ENCODE data around the gene STK24. TPM values are rescaled to one million over a fixed set of nuclear protein-coding genes. Genes with fewer than 3 reads are reported as not detected.

Gene STK24
- total RNA-seq, 6 donors from 2014 or later = 51.3 to 89.8 (median 78.6) TPM

DNA sequence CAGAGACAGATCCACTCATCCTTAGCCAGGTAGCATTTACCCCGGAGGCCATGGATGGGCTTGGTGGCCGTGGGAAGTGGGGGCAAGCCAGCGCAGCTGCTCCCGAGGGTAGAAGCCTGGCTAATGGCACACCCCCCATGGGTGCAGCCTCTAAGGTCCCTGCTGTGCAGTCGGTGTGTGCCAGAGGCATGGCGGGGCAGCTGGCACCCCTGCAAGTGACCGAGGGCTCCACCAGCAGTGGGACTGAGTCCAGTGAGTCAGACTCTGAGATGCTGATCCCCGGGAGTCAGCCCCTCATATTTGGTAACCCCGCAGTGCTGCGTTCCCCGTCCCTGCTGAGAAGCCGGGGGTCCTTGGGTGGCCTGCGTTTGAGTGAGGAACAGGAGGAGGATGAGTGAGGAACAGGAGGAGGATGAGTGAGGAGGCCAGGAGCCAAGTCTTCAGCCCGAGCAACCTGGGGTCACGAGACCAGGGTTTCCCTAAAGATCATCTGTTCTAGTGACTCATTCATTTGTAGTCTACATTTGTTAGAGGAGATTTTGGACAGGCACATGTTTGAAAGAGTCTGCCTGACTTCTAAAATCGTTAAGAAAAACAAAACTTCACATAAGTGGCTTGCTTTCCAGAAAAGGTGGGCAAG is 180.7 kb downstream of the STK24 start:
- Histone ChIP-seq H3K4me1 (peaks cover 0 to 3% (median 1%) of the 10 kb centered on the region in 4 donors), H3K4me3 (no peak overlapping the region), H3K27me3 (no peaks in the 10 kb centered on the region), H3K36me3 (peaks cover 0 to 30% (median 19%) of the 10 kb centered on the region in 4 donors), H3K9me3 (no peaks in the 10 kb centered on the region), H3K27ac (no peak overlapping the region)
- peak in 1 of 2 donors; percentile 61 for DNase-seq
- 90 to 92% methylated on average over 8 to 15 of the region's 16 CpGs for WGBS, 2 donors
- TF ChIP-seq, protein P1, sequence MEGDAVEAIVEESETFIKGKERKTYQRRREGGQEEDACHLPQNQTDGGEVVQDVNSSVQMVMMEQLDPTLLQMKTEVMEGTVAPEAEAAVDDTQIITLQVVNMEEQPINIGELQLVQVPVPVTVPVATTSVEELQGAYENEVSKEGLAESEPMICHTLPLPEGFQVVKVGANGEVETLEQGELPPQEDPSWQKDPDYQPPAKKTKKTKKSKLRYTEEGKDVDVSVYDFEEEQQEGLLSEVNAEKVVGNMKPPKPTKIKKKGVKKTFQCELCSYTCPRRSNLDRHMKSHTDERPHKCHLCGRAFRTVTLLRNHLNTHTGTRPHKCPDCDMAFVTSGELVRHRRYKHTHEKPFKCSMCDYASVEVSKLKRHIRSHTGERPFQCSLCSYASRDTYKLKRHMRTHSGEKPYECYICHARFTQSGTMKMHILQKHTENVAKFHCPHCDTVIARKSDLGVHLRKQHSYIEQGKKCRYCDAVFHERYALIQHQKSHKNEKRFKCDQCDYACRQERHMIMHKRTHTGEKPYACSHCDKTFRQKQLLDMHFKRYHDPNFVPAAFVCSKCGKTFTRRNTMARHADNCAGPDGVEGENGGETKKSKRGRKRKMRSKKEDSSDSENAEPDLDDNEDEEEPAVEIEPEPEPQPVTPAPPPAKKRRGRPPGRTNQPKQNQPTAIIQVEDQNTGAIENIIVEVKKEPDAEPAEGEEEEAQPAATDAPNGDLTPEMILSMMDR (IDR thresholded peaks at IDR 0.05) = no peak
- TF ChIP-seq POLR2AphosphoS5 (IDR thresholded peaks at IDR 0.05) (no peak), EP300 (IDR thresholded peaks at IDR 0.05) (no peak)
- ATAC-seq (ENCODE audit: low FRiP score in 2 of 2) = peak in 1 of 2 donors; percentile 27

Other genes starting within 250 kb of the STK24 start
- under 1 TPM in 3 of 6 donors, not detected in 3; 0.07 to 0.23 (median 0.15) TPM for gene SLC15A1, start 175.6 kb upstream of the STK24 start, total RNA-seq

Measured in upper lobe of left lung (tissue), 6 donors.